IMR-90 (cell line): Measurements from ENCODE around the gene WASL. TPM values are rescaled to one million over a fixed set of nuclear protein-coding genes. Genes with fewer than 3 reads are reported as not detected.

ENCODE experiments used
- ATAC-seq: fragments of 200-7000 bp; cut with Tn5 transposase; 2 replicates; pipeline ENCODE4 v1.9.1; 2020; ENCODE audit warnings: low read depth, mild to moderate bottlenecking, moderate library complexity
- BruUV-seq: library from RNA; stranded (reverse); fragments of 400-500 nt; replicated peaks from 2 replicates; lab custom pipeline; 2021; lab: Mats Ljungman, UMichigan
- CTCF ChIA-PET: fragments of 300-600 bp; formaldehyde crosslinking; extraction: SDS; loops from one replicate; lab custom pipeline; 2021; ENCODE audit warnings: antibody characterized with exemption; lab: Yijun Ruan, JAX
- POLR2A ChIA-PET: fragments of 300-600 bp; sonication (Branson Sonifier 250); formaldehyde crosslinking; loops from one replicate; lab custom pipeline; 2022; ENCODE audit warnings: antibody characterized with exemption; ENCODE audit not compliant: unreplicated experiment; lab: Charles Lee
- DNase-seq: peaks from one replicate; pipeline ENCODE4 v3.0.0; 2013
- H2AFZ ChIP-seq: replicated peaks from 2 replicates; pipeline ENCODE3; 2013; ENCODE audit warnings: low read length, mild to moderate bottlenecking; ENCODE audit not compliant: poor library complexity
- H2AK5ac ChIP-seq: 2 replicates; pipeline ENCODE4 v1.6.1; 2013; ENCODE audit warnings: low read depth, low read length, inconsistent platforms
- H2AK9ac ChIP-seq: replicated peaks from 2 replicates; pipeline ENCODE3; 2013; ENCODE audit warnings: mild to moderate bottlenecking, low read depth, low read length, moderate library complexity; ENCODE audit not compliant: poor library complexity
- H2BK120ac ChIP-seq: 2 replicates; pipeline ENCODE4 v1.6.1; 2013; ENCODE audit warnings: low read depth, low read length, inconsistent platforms
- H2BK15ac ChIP-seq: 3 replicates; pipeline ENCODE4 v1.6.1; 2013; ENCODE audit warnings: low read depth, low read length, inconsistent platforms
- H2BK20ac ChIP-seq: 2 replicates; pipeline ENCODE4 v1.6.1; 2013; ENCODE audit warnings: low read depth, mild to moderate bottlenecking, inconsistent platforms, low read length, moderate library complexity
- H2BK5ac ChIP-seq: 2 replicates; pipeline ENCODE4 v1.6.1; 2013; ENCODE audit warnings: mild to moderate bottlenecking, low read depth, low read length, inconsistent platforms; ENCODE audit not compliant: poor library complexity, severe bottlenecking
- H3K14ac ChIP-seq: replicated peaks from 2 replicates; pipeline ENCODE4 v1.6.1; 2013; ENCODE audit warnings: low read depth, low read length, inconsistent platforms
- H3K18ac ChIP-seq: 2 replicates; pipeline ENCODE4 v1.6.1; 2013; ENCODE audit warnings: low read depth, low read length, control low read depth
- H3K23ac ChIP-seq: 2 replicates; pipeline ENCODE4 v1.6.1; 2013; ENCODE audit warnings: low read depth, low read length, inconsistent platforms
- H3K27ac ChIP-seq: 2 replicates; pipeline ENCODE4 v1.5.1; 2013; ENCODE audit warnings: mild to moderate bottlenecking, control low read depth, low read length; ENCODE audit not compliant: insufficient read depth
- H3K27me3 ChIP-seq: 2 replicates; pipeline ENCODE4 v1.6.1; 2013; ENCODE audit warnings: low read length; ENCODE audit not compliant: control insufficient read depth, insufficient read depth
- H3K36me3 ChIP-seq: 2 replicates; pipeline ENCODE4 v1.6.1; 2013; ENCODE audit warnings: low read length, mixed read lengths; ENCODE audit not compliant: control insufficient read depth, insufficient read depth
- H3K4ac ChIP-seq: 2 replicates; pipeline ENCODE4 v1.6.1; 2013; ENCODE audit warnings: low read depth, low read length, inconsistent platforms
- H3K4me1 ChIP-seq: 2 replicates; pipeline ENCODE4 v1.6.1; 2013; ENCODE audit warnings: low read length, mixed read lengths; ENCODE audit not compliant: control insufficient read depth, insufficient read depth
- H3K4me2 ChIP-seq: 2 replicates; pipeline ENCODE4 v1.6.1; 2013; ENCODE audit warnings: low read depth, mild to moderate bottlenecking, control low read depth, low read length, moderate library complexity
- H3K4me3 ChIP-seq: 2 replicates; pipeline ENCODE4 v1.5.1; 2013; ENCODE audit warnings: low read depth, mild to moderate bottlenecking, control low read depth, low read length, moderate library complexity; ENCODE audit not compliant: insufficient read depth
- H3K56ac ChIP-seq: 2 replicates; pipeline ENCODE4 v1.6.1; 2013; ENCODE audit warnings: low read length, inconsistent platforms; ENCODE audit not compliant: insufficient read depth; ENCODE audit errors: extremely low read depth
- H3K79me1 ChIP-seq, 2 experiments: 2 replicates each; pipeline ENCODE4 v1.6.1; 2013; ENCODE audit warnings: low read length in 2 of 2, inconsistent platforms in 1 of 2, low read depth in 1 of 2
- H3K9ac ChIP-seq: 2 replicates; pipeline ENCODE4 v1.6.1; 2013; ENCODE audit warnings: low read depth, low read length, control low read depth
- H3K9me1 ChIP-seq: 2 replicates; pipeline ENCODE4 v1.6.1; 2013; ENCODE audit warnings: low read length, inconsistent platforms; ENCODE audit not compliant: insufficient read depth
- H3K9me3 ChIP-seq: 2 replicates; pipeline ENCODE4 v1.6.1; 2013; ENCODE audit warnings: low read length; ENCODE audit not compliant: control insufficient read depth, insufficient read depth
- H4K20me1 ChIP-seq: 2 replicates; pipeline ENCODE4 v1.6.1; 2013; ENCODE audit warnings: low read length, inconsistent platforms; ENCODE audit not compliant: insufficient read depth
- H4K5ac ChIP-seq: 2 replicates; pipeline ENCODE4 v1.6.1; 2013; ENCODE audit warnings: mild to moderate bottlenecking, low read depth, low read length, control low read depth
- H4K8ac ChIP-seq, 2 experiments: 2 replicates each; pipeline ENCODE4 v1.6.1; 2013; ENCODE audit warnings: low read depth in 2 of 2, low read length in 2 of 2, control low read depth in 1 of 2, inconsistent platforms in 1 of 2
- H4K91ac ChIP-seq: 2 replicates; pipeline ENCODE4 v1.6.1; 2013; ENCODE audit warnings: low read depth, low read length, inconsistent platforms; ENCODE audit not compliant: insufficient read depth
- CHD1 ChIP-seq: IDR thresholded peaks from 2 replicates; pipeline ENCODE4 v1.6.1; 2012; ENCODE audit warnings: low read depth, low read length, improper control_type of control experiment
- RAD21 ChIP-seq: IDR thresholded peaks from 2 replicates; pipeline ENCODE4 v1.6.1; 2012; ENCODE audit warnings: low read length, improper control_type of control experiment
- WGBS, 2 experiments: methylation state at CpG; one replicate each; pipeline versions ENCODE4 v1.1.5 to v1.1.7; 2013; ENCODE audit warnings: missing lambda C conversion rate in 2 of 2; ENCODE audit not compliant: insufficient read length in 1 of 2; ENCODE audit errors: extremely low coverage in 2 of 2; 5-methylcytosine and 5-hydroxymethylcytosine counted together
- dilution Hi-C: fragments of 300-500 bp; cut with HindIII; formaldehyde crosslinking; loops from one replicate; pipeline ENCODE4 v1.14.3; 2018; ENCODE audit warnings: low sequenced_read_pairs; ENCODE audit not compliant: unreplicated experiment
- in situ Hi-C: fragments of 300-500 bp; cut with MboI; formaldehyde crosslinking; loops from 3 replicates; pipeline ENCODE4 v1.14.3; 2019; ENCODE audit warnings: low sequenced_read_pairs, inconsistent platforms, mixed read lengths
- intact Hi-C: fragments of 100-400 bp; cut with micrococcal nuclease; formaldehyde crosslinking; loops from 2 replicates; pipeline ENCODE4 v1.10.0; 2022
- polyA plus RNA-seq, 3 experiments: library from polyadenylated mRNA; depleted of rRNA; stranded (reverse); fragments of >200 nt; gene quantifications; 2 replicates each; pipeline ENCODE4 v1.2.3, GENCODE V29; 2012; ENCODE audit warnings: low replicate concordance in 1 of 3
- total RNA-seq: library from RNA; depleted of rRNA; stranded (reverse); fragments of >200 nt; gene quantifications from 2 replicates; pipeline ENCODE4 v1.2.3, GENCODE V29; 2012

WASL gene
- total and polyA plus RNA-seq, 2 of the 4 experiments (the other 2 are of a cell fraction): 2.3 to 7.9 TPM

DNA sequence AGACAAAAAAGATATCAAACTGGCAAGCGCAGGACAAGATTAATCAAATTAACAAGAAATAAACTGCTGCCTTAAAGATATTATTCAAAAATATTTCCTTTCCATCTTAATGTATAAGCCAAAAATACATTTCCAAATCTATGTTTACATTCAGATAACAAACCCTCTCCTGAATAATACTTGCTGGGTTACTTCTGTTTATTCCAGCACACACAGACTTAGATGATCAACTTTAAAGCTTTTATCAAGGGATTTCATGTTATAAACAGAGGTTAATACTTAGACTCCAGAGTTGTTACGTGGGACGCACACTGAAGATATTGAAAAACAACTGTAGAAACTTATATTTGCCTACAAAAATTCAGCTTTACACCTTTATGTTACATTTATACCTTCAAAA is 59.6 kb downstream of the WASL start:
- Histone ChIP-seq H3K23ac (no peak overlapping the region), H3K9me1 (no peaks in the 10 kb centered on the region), H3K9me3 (no peaks in the 10 kb centered on the region), H2BK20ac (no peak overlapping the region), H3K27ac (no peak overlapping the region), H2AK5ac (no peak overlapping the region), H3K4ac (no peak overlapping the region), H3K27me3 (no peaks in the 10 kb centered on the region), H2BK120ac (no peak overlapping the region), H2AK9ac (no peak overlapping the region), H2AFZ (no peak overlapping the region), H2BK5ac (no peak overlapping the region), H4K20me1 (no peaks in the 10 kb centered on the region), H3K4me1 (no peaks in the 10 kb centered on the region), H3K9ac (no peak overlapping the region), H3K4me3 (no peak overlapping the region), H4K5ac (no peak overlapping the region), H4K8ac (no peak overlapping the region), H3K4me2 (no peak overlapping the region), H3K18ac (no peak overlapping the region), H3K14ac (no peak overlapping the region), H3K79me1 (peaks cover 2 to 8% of the 10 kb centered on the region in 2 experiments; a peak in 2 of 4 replicates), H3K56ac (no peak overlapping the region), H4K91ac (no peak overlapping the region), H2BK15ac (no peak overlapping the region), H3K36me3 (peaks cover 10% of the 10 kb centered on the region)
- dilution Hi-C loops (no loop called here), intact Hi-C loops (no loop called here), in situ Hi-C loops (no loop called here)
- TF ChIP-seq RAD21 (no peak), CHD1 (no peak)
- POLR2A ChIA-PET: interaction anchor here (1.1 kb wide), 1 partner anchor 60 kb away, joined by 4 read pairs; the partner anchor contains the start of gene WASL
- ATAC-seq: no peak; the same call in 1 of the 2 replicates
- no peak for DNase-seq
- CTCF ChIA-PET: interaction anchor here (0.9 to 1.1 kb wide), 2 partner anchors 12 to 42 kb away, joined by 3 to 5 read pairs; no protein-coding TSS in a partner anchor
- WGBS, 2 experiments: no CpG with 5 or more reads among the region's 3 CpGs
- no TSS peak for BruUV-seq
